Ishikawa (cell line): ENCODE measurements around the gene MOB3C.

Experiments
- CEBPB ChIP-seq: IDR thresholded peaks from 2 replicates; pipeline ENCODE4 v1.6.1; 2012
- EGR1 ChIP-seq: IDR thresholded peaks from 2 replicates; pipeline ENCODE4 v1.6.1; 2012
- EP300 ChIP-seq: IDR thresholded peaks from 2 replicates; pipeline ENCODE4 v1.6.1; 2012; ENCODE audit warnings: borderline replicate concordance
- FOXM1 ChIP-seq: IDR thresholded peaks from 2 replicates; pipeline ENCODE4 v1.6.1; 2012; ENCODE audit warnings: low read depth, borderline replicate concordance
- RAD21 ChIP-seq: IDR thresholded peaks from 2 replicates; pipeline ENCODE4 v1.6.1; 2012; ENCODE audit warnings: low read depth
- TAF1 ChIP-seq: IDR thresholded peaks from 2 replicates; pipeline ENCODE4 v1.6.1; 2012; ENCODE audit warnings: low read depth, mild to moderate bottlenecking
- TCF12 ChIP-seq: IDR thresholded peaks from 2 replicates; pipeline ENCODE4 v1.6.1; 2012; ENCODE audit warnings: low read depth
- TEAD4 ChIP-seq: IDR thresholded peaks from 2 replicates; pipeline ENCODE4 v1.6.1; 2012
- YY1 ChIP-seq: IDR thresholded peaks from 2 replicates; pipeline ENCODE4 v1.6.1; 2012; ENCODE audit warnings: low read depth
- ZBTB7A ChIP-seq: IDR thresholded peaks from 2 replicates; pipeline ENCODE4 v1.6.1; 2012; ENCODE audit warnings: low read depth
- TF ChIP-seq, protein P1 (sequence below): IDR thresholded peaks from 2 replicates; pipeline ENCODE4 v1.6.1; 2012; ENCODE audit warnings: low read depth, mild to moderate bottlenecking
- TF ChIP-seq, protein P2 (sequence below): IDR thresholded peaks from 2 replicates; pipeline ENCODE4 v1.6.1; 2012

DNA sequence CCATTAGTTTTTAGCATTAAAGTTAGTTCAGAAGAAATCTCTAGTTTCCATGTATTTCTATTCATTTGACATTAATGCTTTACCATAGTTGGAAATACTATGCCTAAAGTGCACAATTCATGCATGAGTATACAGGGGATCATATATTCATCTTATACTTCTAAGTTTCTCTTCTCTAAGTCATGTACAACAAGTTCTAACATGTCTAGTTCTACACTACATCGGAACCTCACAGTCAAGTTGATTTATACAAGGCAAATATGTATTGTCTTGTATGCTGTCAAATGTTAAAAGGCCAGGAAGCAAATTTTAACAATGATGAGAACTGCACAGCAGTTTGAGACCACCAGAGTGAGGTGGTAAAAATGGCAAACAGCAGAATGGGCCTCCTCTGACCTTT lies 22.9 kb upstream of the MOB3C start:
- TF ChIP-seq TAF1, result no peak
- no peak for TF ChIP-seq EGR1
- TF ChIP-seq EP300, result no peak
- no peak for TF ChIP-seq TEAD4
- no peak for TF ChIP-seq ZBTB7A
- TF ChIP-seq YY1, result no peak
- TF ChIP-seq, protein P1, sequence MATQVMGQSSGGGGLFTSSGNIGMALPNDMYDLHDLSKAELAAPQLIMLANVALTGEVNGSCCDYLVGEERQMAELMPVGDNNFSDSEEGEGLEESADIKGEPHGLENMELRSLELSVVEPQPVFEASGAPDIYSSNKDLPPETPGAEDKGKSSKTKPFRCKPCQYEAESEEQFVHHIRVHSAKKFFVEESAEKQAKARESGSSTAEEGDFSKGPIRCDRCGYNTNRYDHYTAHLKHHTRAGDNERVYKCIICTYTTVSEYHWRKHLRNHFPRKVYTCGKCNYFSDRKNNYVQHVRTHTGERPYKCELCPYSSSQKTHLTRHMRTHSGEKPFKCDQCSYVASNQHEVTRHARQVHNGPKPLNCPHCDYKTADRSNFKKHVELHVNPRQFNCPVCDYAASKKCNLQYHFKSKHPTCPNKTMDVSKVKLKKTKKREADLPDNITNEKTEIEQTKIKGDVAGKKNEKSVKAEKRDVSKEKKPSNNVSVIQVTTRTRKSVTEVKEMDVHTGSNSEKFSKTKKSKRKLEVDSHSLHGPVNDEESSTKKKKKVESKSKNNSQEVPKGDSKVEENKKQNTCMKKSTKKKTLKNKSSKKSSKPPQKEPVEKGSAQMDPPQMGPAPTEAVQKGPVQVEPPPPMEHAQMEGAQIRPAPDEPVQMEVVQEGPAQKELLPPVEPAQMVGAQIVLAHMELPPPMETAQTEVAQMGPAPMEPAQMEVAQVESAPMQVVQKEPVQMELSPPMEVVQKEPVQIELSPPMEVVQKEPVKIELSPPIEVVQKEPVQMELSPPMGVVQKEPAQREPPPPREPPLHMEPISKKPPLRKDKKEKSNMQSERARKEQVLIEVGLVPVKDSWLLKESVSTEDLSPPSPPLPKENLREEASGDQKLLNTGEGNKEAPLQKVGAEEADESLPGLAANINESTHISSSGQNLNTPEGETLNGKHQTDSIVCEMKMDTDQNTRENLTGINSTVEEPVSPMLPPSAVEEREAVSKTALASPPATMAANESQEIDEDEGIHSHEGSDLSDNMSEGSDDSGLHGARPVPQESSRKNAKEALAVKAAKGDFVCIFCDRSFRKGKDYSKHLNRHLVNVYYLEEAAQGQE, result no peak
- no peak for TF ChIP-seq CEBPB
- TF ChIP-seq, protein P2, sequence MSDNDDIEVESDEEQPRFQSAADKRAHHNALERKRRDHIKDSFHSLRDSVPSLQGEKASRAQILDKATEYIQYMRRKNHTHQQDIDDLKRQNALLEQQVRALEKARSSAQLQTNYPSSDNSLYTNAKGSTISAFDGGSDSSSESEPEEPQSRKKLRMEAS, result no peak
- TF ChIP-seq TCF12, result no peak
- TF ChIP-seq RAD21, result no peak
- TF ChIP-seq FOXM1, result no peak
